Hematopoietic multipotent progenitor cell treated with erythropoietin and hydrocortisone succinate and interleukin-3 and kit ligand, for 8 days (in vitro differentiated cells): ENCODE data around the gene UTS2R.

Source experiments
- DNase-seq: peaks from one replicate; pipeline ENCODE4 v3.0.0-alpha.2; 2015

The UTS2R gene

GRCh38 chr17:82390860-82391435 is 19.4 kb downstream of the UTS2R start:
- DNase-seq = no peak

- DNase-seq = no peak
Measured at GRCh38 chr17:82391496-82392066, 20.0 kb downstream of the UTS2R start.

GRCh38 chr17:82392209-82392920 is 20.8 kb downstream of the UTS2R start:
- DNase-seq = no peak

- no peak for DNase-seq
Measured at GRCh38 chr17:82392941-82393340, 21.4 kb downstream of the UTS2R start.

GRCh38 chr17:82394278-82394677 is 22.7 kb downstream of the UTS2R start:
- no peak for DNase-seq

- DNase-seq = no peak
Measured at GRCh38 chr17:82396601-82397435, 25.3 kb downstream of the UTS2R start.

- no peak for DNase-seq
Measured at GRCh38 chr17:82397449-82398335, 26.1 kb downstream of the UTS2R start.

- no peak for DNase-seq
Measured at GRCh38 chr17:82399041-82399441, 27.5 kb downstream of the UTS2R start.

GRCh38 chr17:82399601-82400101 is 28.1 kb downstream of the UTS2R start:
- DNase-seq = no peak

GRCh38 chr17:82400206-82400605 is 28.6 kb downstream of the UTS2R start:
- DNase-seq = no peak

- peak; percentile 61 for DNase-seq
Measured at GRCh38 chr17:82400830-82401229, 29.3 kb downstream of the UTS2R start.

- DNase-seq = no peak
Measured at GRCh38 chr17:82402865-82403264, 31.3 kb downstream of the UTS2R start.

GRCh38 chr17:82403662-82404660 is 32.4 kb downstream of the UTS2R start:
- no peak for DNase-seq

- DNase-seq = no peak
Measured at GRCh38 chr17:82405051-82405450, 33.5 kb downstream of the UTS2R start.

GRCh38 chr17:82406131-82406671 is 34.6 kb downstream of the UTS2R start:
- DNase-seq = no peak

GRCh38 chr17:82407255-82407654 is 35.7 kb downstream of the UTS2R start:
- no peak for DNase-seq

GRCh38 chr17:82408288-82408937 is 36.8 kb downstream of the UTS2R start:
- no peak for DNase-seq

- DNase-seq = no peak
Measured at GRCh38 chr17:82408938-82409318, 37.4 kb downstream of the UTS2R start.

GRCh38 chr17:82410014-82410716 is 38.6 kb downstream of the UTS2R start:
- DNase-seq = no peak
